GM10266 (cell line): ENCODE data around the gene ACACB.

Experiments
- DNase-seq: peaks from one replicate; pipeline ENCODE4 v3.0.0; 2012; ENCODE audit errors: extremely low spot score
- CTCF ChIP-seq: IDR thresholded peaks from 2 replicates; pipeline ENCODE4 v1.5.1; 2012; ENCODE audit warnings: mild to moderate bottlenecking, low read depth; ENCODE audit not compliant: control insufficient read depth, insufficient read depth; ENCODE audit errors: missing control alignments

The ACACB gene

DNA sequence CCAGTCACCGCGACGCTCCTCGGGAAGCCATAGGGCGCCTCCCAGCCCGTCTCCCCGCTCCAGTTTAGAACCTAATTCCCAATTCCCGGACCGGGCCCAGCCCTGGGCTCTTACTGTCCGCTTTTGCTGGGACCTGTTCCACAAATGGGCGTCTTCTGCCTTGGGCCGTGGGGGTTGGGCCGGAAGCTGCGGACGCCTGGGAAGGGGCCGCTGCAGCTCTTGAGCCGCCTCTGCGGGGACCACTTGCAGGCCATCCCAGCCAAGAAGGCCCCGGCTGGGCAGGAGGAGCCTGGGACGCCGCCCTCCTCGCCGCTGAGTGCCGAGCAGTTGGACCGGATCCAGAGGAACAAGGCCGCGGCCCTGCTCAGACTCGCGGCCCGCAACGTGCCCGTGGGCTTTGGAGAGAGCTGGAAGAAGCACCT is 18.2 kb upstream of the ACACB start:
- TF ChIP-seq CTCF: no peak
- no peak for DNase-seq

- TF ChIP-seq CTCF: no peak
- DNase-seq: no peak
These were observed 17.7 kb upstream of the ACACB start for GRCh38 chr12:109098651-109099050.

- no peak for TF ChIP-seq CTCF
- DNase-seq: no peak
These were observed 16.9 kb upstream of the ACACB start for GRCh38 chr12:109099431-109100020.

- no peak for TF ChIP-seq CTCF
- DNase-seq: no peak
These were observed 15.6 kb upstream of the ACACB start for GRCh38 chr12:109100741-109101140.

GRCh38 chr12:109102491-109102890 is 13.9 kb upstream of the ACACB start:
- TF ChIP-seq CTCF: no peak
- DNase-seq: no peak

GRCh38 chr12:109105176-109105575 is 11.2 kb upstream of the ACACB start:
- TF ChIP-seq CTCF: no peak
- no peak for DNase-seq

GRCh38 chr12:109109746-109110350 is 6.5 kb upstream of the ACACB start:
- DNase-seq: no peak

More at GRCh38 chr12:109109746-109110350, 6.5 kb upstream of the ACACB start:
- TF ChIP-seq CTCF: no peak
